KMS-11 (cell line): Measurements from ENCODE around the gene ADGRB2.

Experiments
- H2AFZ ChIP-seq: fragments of 200-600 bp; sonication (generic); 2 replicates; pipeline ENCODE4 v1.6.1; 2016; ENCODE audit warnings: antibody characterized with exemption, mixed run types, low read depth
- H3K27ac ChIP-seq: fragments of 200-600 bp; sonication (generic); 2 replicates; pipeline ENCODE4 v1.6.1; 2016; ENCODE audit warnings: mild to moderate bottlenecking, mixed run types
- H3K27me3 ChIP-seq: fragments of 200-600 bp; sonication (generic); 2 replicates; pipeline ENCODE4 v1.6.1; 2017; ENCODE audit warnings: mild to moderate bottlenecking, low read depth, mixed run types, moderate library complexity; ENCODE audit not compliant: insufficient read depth
- H3K36me3 ChIP-seq: fragments of 200-600 bp; sonication (generic); 2 replicates; pipeline ENCODE4 v1.6.1; 2017; ENCODE audit warnings: mild to moderate bottlenecking, mixed run types; ENCODE audit not compliant: insufficient read depth
- H3K4me1 ChIP-seq: fragments of 200-600 bp; sonication (generic); 2 replicates; pipeline ENCODE4 v1.6.1; 2016; ENCODE audit warnings: mild to moderate bottlenecking, low read depth, mixed run types; ENCODE audit not compliant: poor library complexity, severe bottlenecking
- H3K4me2 ChIP-seq: fragments of 200-600 bp; sonication (generic); 2 replicates; pipeline ENCODE4 v1.7.0; 2016; ENCODE audit warnings: mild to moderate bottlenecking, mixed run types
- H3K4me3 ChIP-seq: fragments of 200-600 bp; sonication (generic); IDR thresholded peaks from 2 replicates; pipeline ENCODE4 v1.6.1; 2017; ENCODE audit warnings: low read depth, low read length, mixed read lengths; ENCODE audit not compliant: insufficient read depth
- H3K79me2 ChIP-seq: fragments of 200-600 bp; sonication (generic); 2 replicates; pipeline ENCODE4 v1.6.1; 2016; ENCODE audit warnings: low read depth, mixed run types; ENCODE audit not compliant: insufficient read depth
- H3K9ac ChIP-seq: fragments of 200-600 bp; sonication (generic); 2 replicates; pipeline ENCODE4 v1.6.1; 2016; ENCODE audit warnings: mild to moderate bottlenecking, mixed run types
- H4K20me1 ChIP-seq: fragments of 200-600 bp; sonication (generic); 2 replicates; pipeline ENCODE4 v1.6.1; 2016; ENCODE audit warnings: mild to moderate bottlenecking, mixed run types; ENCODE audit not compliant: insufficient read depth
- CTCF ChIP-seq: fragments of 200-600 bp; sonication (generic); conservative IDR thresholded peaks from 2 replicates; pipeline ENCODE4 v1.6.1; 2017; ENCODE audit warnings: low read depth, mild to moderate bottlenecking, antibody characterized with exemption, low read length, moderate library complexity, mixed read lengths

ADGRB2 gene

GRCh38 chr1:31776032-31776431, 11.9 kb upstream of the ADGRB2 start:
- Histone ChIP-seq H4K20me1 (no peaks in the 10 kb centered on the region), H3K79me2 (no peaks in the 10 kb centered on the region), H3K9ac (no peak overlapping the region), H3K27me3 (peaks cover 4% of the 10 kb centered on the region; the same call in 1 of the 2 replicates), H3K4me2 (no peak overlapping the region), H2AFZ (no peak overlapping the region), H3K27ac (no peak overlapping the region), H3K4me1 (no peaks in the 10 kb centered on the region), H3K36me3 (no peaks in the 10 kb centered on the region), H3K4me3 (no peak overlapping the region)
- no peak for TF ChIP-seq CTCF

GRCh38 chr1:31775210-31775999, 11.3 kb upstream of the ADGRB2 start:
- H3K27me3 ChIP-seq, result peaks cover 4% of the 10 kb centered on the region; the same call in 1 of the 2 replicates
- H3K79me2 ChIP-seq, result no peaks in the 10 kb centered on the region

GRCh38 chr1:31774495-31774894, 10.4 kb upstream of the ADGRB2 start:
- no peak overlapping the region for H2AFZ ChIP-seq
- H3K27me3 ChIP-seq, result peaks cover 4% of the 10 kb centered on the region; the same call in 1 of the 2 replicates
- H3K79me2 ChIP-seq, result no peaks in the 10 kb centered on the region
- no peak overlapping the region for H3K9ac ChIP-seq
- no peak overlapping the region for H3K4me2 ChIP-seq
- no peaks in the 10 kb centered on the region for H3K36me3 ChIP-seq
- no peak for TF ChIP-seq CTCF
- no peaks in the 10 kb centered on the region for H3K4me1 ChIP-seq
- no peak overlapping the region for H3K4me3 ChIP-seq
- no peaks in the 10 kb centered on the region for H4K20me1 ChIP-seq
- H3K27ac ChIP-seq, result no peak overlapping the region

More at GRCh38 chr1:31775210-31775999, 11.3 kb upstream of the ADGRB2 start:
- Histone ChIP-seq H3K27ac (no peak overlapping the region), H3K4me2 (no peak overlapping the region), H2AFZ (no peak overlapping the region), H4K20me1 (no peaks in the 10 kb centered on the region), H3K4me3 (no peak overlapping the region), H3K36me3 (no peaks in the 10 kb centered on the region), H3K4me1 (no peaks in the 10 kb centered on the region), H3K9ac (no peak overlapping the region)
- TF ChIP-seq CTCF, result no peak

GRCh38 chr1:31773861-31774260, 9.7 kb upstream of the ADGRB2 start:
- no peaks in the 10 kb centered on the region for H4K20me1 ChIP-seq
- no peak overlapping the region for H2AFZ ChIP-seq
- H3K27ac ChIP-seq, result no peak overlapping the region
- H3K4me2 ChIP-seq, result no peak overlapping the region
- TF ChIP-seq CTCF, result no peak
- H3K79me2 ChIP-seq, result no peaks in the 10 kb centered on the region
- H3K36me3 ChIP-seq, result no peaks in the 10 kb centered on the region
- no peaks in the 10 kb centered on the region for H3K4me1 ChIP-seq
- H3K27me3 ChIP-seq, result peaks cover 10% of the 10 kb centered on the region
- no peak overlapping the region for H3K9ac ChIP-seq
- no peak overlapping the region for H3K4me3 ChIP-seq
